ENCODE results near the gene CCDC121.
"Not testable (repeated sequence)": the region's sequence is repeated elsewhere in the genome, so short reads cannot be mapped to it uniquely, and the experiment has no call there.

The CCDC121 gene

DNA sequence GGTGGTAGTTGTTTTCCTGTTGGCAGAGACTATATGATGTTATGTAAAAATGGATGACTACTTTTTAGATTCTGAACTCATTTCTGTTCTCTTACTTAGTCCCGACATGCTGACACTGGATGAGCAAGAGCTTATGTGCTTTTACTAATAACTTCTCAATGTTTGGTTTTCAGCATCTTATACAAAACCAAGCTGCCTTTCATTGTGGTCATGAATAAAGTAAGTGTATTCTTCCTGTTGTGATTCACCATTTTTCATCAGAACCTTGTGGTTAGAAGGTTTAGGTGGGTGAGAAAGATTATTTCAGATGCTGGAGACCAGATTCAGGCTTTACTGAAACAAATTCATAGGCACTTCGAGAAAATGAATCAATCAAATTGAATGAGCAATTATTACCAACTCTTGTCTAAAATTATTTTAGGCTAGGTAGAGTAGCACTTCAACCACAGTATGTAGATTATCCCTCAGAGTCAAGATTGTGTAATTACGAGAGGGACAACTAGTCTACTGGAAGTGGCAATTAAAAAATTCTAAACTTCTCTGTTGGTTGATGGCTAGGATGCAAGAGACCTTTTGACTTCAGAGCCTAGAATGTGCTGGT lies 9.3 kb upstream of the CCDC121 start:
- in situ Hi-C loops (cut with MboI; ENCODE audit: low sequenced_read_pairs): no loop called here

DNA sequence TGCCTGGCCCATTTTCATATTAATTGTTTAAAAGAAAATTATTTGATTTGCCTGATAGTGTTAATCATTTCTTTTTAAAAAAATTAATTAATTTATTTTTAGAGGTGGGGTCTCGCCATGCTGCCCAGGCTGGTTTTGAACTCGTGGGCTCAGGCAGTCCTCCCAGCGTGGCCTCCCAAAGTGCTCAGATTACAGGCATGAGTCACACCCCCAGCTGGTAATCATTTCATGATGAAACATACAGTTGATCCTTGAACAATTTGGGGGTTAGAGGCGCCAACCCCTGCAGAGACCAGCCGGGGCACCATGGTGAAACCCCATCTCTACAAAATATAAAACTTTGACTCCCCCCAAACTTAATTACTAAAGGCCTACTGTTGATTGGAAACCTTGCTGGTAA lies 8.0 kb upstream of the CCDC121 start:
- in situ Hi-C loops (cut with MboI; ENCODE audit: low sequenced_read_pairs): no loop called here

- in situ Hi-C loops (cut with MboI; ENCODE audit: low sequenced_read_pairs): no loop called here
Observed at GRCh38 chr2:27634291-27634690, 5.5 kb upstream of the CCDC121 start.

DNA sequence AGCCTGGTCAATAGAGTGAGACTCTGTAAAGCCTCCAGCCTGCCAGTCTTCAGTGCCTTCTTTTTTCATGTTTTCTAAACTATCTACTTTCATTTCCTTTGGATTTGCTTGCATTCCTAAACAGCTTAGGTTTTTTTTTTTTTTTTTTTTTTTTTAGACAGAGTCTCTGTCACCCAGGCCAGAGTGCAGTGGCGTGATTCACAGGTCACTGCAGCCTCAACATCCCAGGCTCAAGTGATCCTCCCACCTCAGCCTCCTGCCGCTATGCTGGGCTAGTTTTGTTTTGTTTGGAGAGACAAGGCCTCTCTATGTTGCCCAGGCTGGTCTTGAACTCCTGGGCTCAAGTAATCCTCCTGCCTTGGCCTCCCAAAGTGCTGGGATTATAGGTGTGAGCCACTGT lies 1.4 kb upstream of the CCDC121 start:
- in situ Hi-C loops (cut with MboI; ENCODE audit: low sequenced_read_pairs): not testable (repeated sequence)

DNA sequence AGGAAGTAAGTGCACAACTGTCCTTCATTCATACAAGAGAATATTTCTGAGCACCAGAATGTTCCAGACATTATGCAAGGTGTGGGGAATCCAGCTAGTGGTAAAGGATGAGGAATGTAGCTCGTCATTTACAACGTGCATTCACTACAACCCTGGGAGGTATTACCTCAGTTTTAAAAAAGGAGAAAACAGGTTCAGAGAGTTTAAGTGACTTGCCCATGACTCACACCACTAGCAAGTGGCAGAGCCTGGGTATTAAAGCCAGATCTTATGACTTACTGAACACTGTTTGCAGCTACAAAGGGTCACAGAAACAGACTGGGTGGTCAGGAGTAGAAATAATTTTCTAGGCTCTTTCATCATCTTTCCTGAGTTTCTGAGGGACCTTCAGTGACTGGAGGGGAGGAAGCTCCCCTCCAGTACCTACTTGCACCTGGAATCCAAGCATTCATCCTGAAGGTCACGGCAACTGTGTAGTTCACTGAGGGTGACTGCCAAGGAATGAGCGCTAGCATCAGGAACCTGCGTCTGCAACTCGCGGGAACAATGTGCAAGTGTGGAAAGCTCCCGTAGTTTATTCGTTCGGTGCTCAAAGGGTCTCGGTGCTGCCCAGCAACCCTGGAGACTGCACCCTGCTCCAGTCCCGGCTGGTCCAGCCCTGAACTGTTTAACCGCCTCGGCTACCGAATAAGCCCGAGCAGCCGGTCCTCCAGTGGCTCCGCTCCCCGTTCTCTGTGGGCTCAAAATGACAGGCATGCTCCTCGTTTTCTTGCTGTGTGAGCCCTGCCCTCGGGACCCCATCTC lies 647 bp downstream of the CCDC121 start:
- in situ Hi-C loops (cut with MboI; ENCODE audit: low sequenced_read_pairs): no loop called here

- in situ Hi-C loops (cut with MboI; ENCODE audit: low sequenced_read_pairs): not testable (repeated sequence)
Observed at GRCh38 chr2:27626921-27627320, 1.9 kb downstream of the CCDC121 start.

- in situ Hi-C loops (cut with MboI; ENCODE audit: low sequenced_read_pairs): not testable (repeated sequence)
Observed at GRCh38 chr2:27626323-27626722, 2.5 kb downstream of the CCDC121 start.

DNA sequence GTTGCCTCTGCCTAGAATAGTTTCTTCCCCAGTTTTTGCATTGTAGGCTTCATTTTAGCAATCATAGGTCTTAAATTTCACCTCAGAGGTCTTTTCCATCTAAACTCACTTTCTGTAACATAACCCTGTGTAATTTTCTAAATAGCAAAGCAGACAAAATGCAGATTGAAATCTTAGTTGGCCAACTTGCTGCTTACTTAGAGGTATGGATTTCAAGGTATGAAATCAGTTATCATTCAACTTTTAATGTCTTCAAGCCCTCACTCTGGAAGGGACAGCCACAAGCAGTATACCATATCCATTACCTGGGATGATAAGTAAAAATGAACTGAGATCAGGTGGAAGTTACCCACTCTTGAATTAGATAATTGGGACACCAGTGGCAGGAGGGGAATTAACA lies 3.9 kb downstream of the CCDC121 start:
- in situ Hi-C loops (cut with MboI; ENCODE audit: low sequenced_read_pairs): no loop called here

- in situ Hi-C loops (cut with MboI; ENCODE audit: low sequenced_read_pairs): no loop called here
Observed at GRCh38 chr2:27622921-27623384, 5.9 kb downstream of the CCDC121 start.

DNA sequence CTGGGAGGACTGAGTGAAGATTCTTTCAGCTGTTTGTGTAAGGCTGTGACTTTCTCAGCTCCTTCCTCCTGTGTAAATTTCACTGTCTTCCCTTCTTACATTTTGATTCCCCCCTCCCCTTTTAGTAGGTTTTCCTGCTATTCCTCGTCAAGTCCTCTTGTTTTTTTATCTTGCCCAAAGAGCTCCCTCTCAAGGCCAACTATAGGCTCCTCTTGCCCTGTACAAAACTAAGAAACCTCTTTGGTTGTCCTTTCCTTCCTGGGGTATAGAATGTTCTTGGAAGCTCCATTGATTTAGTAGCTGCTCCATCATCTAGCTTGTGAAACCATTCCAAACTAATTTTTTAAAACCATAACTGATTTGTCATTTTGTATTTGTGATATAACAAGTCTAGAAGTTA lies 7.3 kb downstream of the CCDC121 start:
- in situ Hi-C loops (cut with MboI; ENCODE audit: low sequenced_read_pairs): no loop called here

DNA sequence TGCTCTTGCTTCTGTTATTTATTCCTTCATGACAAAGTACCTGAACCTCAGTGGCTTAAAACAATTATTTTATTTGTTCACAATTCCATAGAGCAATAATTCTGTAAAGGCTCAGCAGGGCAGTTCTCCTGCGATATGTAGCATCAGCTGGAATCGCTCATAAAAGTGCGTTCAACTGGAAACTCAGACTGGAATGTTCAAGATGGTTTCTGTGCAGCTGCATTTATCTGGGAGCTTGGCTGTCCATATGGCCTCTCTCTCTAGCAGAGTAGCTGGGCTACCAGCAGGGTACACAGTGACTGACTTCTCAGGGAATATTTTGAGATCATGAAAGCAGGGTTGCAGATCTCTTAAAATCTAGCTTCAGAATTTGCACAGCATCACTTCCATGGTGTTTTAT lies 13.5 kb downstream of the CCDC121 start:
- in situ Hi-C loops (cut with MboI; ENCODE audit: low sequenced_read_pairs): no loop called here

DNA sequence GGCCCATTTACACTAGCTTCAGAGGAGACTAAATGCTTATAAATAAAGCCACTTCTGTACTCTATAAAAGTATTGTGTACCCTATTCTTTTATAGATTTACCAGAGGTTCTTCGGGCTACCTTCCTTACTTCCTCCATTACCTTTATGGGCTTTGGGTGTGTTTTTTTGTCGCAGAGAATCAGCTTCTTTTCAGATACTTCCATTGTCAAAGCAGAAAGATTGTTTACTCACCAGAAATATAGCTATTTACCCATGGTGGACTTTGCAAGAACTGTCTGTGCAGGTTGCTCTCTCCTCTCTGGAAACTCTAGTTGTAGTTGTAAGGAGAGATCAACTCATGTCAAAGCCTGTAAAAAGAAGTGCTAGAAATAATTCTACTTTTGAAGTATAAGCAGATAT lies 14.8 kb downstream of the CCDC121 start:
- in situ Hi-C loops (cut with MboI; ENCODE audit: low sequenced_read_pairs): no loop called here

DNA sequence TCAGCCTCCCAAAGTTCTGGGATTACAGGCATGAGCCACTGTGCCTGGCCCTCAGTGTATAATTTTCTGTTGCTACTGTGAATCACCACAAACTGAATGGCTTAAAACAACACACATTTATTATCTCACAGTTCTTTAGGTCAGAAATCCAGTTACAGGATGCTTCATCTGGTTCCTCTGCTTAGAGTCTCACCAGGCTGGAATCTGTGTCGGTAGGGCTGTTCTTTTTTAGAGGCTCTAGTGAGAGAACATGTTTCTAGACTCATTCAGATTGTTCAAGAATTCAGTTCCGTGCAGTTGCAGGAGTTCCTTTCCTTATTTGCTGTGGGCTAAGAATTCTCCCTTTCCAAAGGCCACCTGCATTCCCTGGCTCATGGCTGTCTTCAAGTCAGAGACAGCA lies 22.2 kb downstream of the CCDC121 start:
- in situ Hi-C loops (cut with MboI; ENCODE audit: low sequenced_read_pairs): no loop called here

DNA sequence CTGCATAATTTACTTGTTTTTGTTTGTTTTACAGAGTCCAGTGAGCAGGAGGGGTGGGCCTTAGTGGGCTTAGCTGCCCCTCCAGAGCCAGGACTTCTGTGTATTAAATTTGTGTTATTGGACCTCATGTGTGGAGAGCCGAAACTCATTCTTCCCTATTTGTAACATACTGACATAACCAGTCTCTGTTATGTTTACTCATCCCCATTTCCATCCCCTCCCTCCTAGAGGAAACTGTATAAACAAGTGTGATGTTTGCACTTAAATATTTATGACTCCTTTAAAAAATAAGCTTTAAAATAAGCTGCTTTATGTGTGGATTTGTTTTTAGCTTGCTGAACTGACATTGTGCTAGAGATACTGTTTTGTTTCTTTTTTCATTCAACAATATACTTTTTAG lies 32.2 kb downstream of the CCDC121 start:
- in situ Hi-C loops (cut with MboI; ENCODE audit: low sequenced_read_pairs): no loop called here

GRCh38 chr2:27595412-27595811 lies 33.4 kb downstream of the CCDC121 start:
- in situ Hi-C loops (cut with MboI; ENCODE audit: low sequenced_read_pairs): not testable (repeated sequence)

DNA sequence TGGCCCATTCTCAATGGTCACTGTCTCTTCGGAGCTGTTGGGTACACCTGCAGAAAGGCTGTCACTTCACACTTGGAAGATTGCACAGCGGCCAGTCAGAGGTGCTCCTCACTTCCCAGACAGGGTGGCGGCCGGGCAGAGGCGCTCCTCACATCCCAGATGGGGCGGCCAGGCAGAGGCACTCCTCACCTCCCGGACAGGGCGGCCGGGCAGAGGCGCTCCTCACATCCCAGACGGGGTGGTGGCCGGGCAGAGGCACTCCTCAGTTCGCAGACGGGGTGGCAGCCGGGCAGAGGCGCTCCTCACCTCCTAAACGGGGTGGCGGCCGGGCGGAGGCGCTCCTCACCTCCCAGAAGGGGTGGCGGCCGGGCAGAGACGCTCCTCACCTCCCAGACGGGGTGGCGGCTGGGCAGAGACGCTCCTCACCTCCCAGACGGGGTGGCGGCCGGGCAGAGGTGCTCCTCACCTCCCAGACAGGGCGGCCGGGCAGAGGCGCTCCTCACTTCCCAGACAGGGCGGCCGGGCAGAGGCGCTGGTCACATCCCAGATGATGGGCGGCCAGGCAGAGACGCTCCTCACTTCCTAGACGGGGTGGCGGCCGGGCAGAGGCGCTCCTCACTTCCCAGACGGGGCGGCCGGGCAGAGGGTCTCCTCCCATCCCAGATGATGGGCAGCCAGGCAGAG lies 34.6 kb downstream of the CCDC121 start:
- in situ Hi-C loops (cut with MboI; ENCODE audit: low sequenced_read_pairs): not testable (repeated sequence)

DNA sequence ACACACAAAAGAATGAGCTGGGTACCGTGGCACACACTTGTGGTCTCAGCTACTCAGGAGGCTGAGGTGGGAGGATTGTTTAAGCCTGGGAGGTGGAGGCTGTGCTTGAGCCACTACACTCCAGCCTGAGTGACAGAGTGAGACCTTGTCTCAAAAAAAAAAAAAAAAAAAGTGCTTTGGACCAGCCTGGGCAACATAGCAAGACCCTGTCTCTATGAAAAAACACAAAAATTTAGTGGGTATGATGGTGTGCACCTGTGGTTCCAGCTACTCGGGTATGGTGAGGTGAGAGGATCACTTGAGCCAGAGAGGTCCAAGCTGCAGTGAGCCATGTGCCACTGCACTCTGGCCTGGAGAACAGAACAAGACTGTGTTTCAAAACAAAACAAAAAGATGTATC lies 35.6 kb downstream of the CCDC121 start:
- in situ Hi-C loops (cut with MboI; ENCODE audit: low sequenced_read_pairs): no loop called here

DNA sequence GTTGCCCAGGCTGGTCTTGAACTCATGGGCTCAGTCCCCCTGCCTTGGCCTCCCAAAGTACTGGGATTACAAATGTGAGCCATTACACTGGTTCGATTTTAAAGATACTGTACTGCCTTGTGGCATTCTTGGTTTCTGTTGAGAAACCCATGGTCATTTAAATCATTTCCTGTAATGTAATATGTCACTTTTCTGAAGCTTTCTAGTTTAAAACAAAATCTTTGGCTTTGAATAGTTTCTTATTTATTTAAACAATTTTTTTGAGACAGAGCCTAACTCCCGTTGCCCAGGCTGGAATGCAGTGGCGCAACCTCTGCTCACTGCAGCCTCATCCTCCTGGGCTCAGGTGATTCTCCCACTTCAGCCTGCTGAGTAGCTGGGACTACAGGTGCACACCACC lies 37.1 kb downstream of the CCDC121 start:
- in situ Hi-C loops (cut with MboI; ENCODE audit: low sequenced_read_pairs): no loop called here

DNA sequence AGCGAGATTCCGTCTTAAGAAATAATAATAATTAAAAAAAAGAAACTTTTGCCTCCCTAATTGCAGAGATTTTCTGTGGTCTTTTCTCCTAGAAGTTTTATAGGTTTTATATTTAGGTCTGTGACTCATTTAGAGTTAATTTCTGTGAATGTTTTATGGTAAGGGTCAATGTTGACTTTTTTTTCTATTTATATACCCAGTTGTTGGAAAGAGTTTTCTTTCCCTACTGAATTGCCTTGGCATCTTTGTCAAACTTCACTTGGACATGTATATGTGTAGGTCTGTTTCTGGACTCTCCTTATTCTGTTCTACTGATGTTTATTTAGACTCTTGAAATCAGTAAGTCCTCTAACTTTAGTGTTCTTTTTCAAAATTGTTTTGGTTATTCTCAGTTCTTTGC lies 40.5 kb downstream of the CCDC121 start:
- in situ Hi-C loops (cut with MboI; ENCODE audit: low sequenced_read_pairs): no loop called here

DNA sequence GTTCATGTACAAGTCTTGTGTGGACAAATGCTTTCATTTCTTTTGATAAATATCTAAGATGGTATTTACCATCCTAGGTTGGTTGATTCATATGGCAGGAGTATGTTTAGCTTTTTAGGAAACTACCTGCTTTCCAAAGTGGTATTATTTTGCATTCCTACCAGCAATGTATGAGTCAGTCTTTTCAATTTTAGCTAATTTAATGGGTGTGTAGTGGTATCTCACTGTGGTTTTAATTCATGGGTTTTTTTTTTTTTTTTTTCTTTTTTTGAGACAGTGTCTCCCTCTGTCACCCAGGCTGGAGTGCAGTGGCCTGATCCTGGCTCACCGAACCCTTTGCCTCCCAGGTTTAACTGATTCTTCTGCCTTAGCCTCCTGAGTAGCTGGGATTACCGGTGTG lies 41.8 kb downstream of the CCDC121 start:
- in situ Hi-C loops (cut with MboI; ENCODE audit: low sequenced_read_pairs): no loop called here

GRCh38 chr2:27584597-27584996 lies 44.2 kb downstream of the CCDC121 start:
- in situ Hi-C loops (cut with MboI; ENCODE audit: low sequenced_read_pairs): no loop called here

- in situ Hi-C loops (cut with MboI; ENCODE audit: low sequenced_read_pairs): no loop called here
Observed at GRCh38 chr2:27583390-27583915, 45.4 kb downstream of the CCDC121 start.

Data from HL-60/S4 treated with phorbol 12-myristate 13-acetate at 8.2 ng/mL for 4 days and 3 days (cell line).